Measurements from ENCODE around the gene TBC1D22A.

TBC1D22A gene

GRCh38 chr22:46878191-46878948 is 115.9 kb downstream of the TBC1D22A start:
- Histone ChIP-seq H3K27ac (ENCODE audit: insufficient read depth, low read length, poor library complexity, severe bottlenecking) (no peak overlapping the region), H3K36me3 (ENCODE audit: control insufficient read depth, insufficient read depth, low read length) (peaks cover 9% of the 10 kb centered on the region), H3K27me3 (replicated peaks; ENCODE audit: control insufficient read depth, insufficient read depth, low read length, poor library complexity, severe bottlenecking) (no peaks in the 10 kb centered on the region), H3K4me3 (ENCODE audit: insufficient read depth, low read depth, low read length, poor library complexity, severe bottlenecking) (no peak overlapping the region), H3K9me3 (ENCODE audit: control insufficient read depth, low read length) (no peaks in the 10 kb centered on the region), H3K4me1 (ENCODE audit: control insufficient read depth, insufficient read depth, low read length, poor library complexity, severe bottlenecking) (no peaks in the 10 kb centered on the region)
- DNase-seq = no peak

- no peak overlapping the region for H3K4me3 ChIP-seq (ENCODE audit: insufficient read depth, low read depth, low read length, poor library complexity, severe bottlenecking)
- H3K36me3 ChIP-seq (ENCODE audit: control insufficient read depth, insufficient read depth, low read length) = peaks cover 9% of the 10 kb centered on the region
- no peak overlapping the region for H3K27ac ChIP-seq (ENCODE audit: insufficient read depth, low read length, poor library complexity, severe bottlenecking)
- no peak for DNase-seq
- H3K9me3 ChIP-seq (ENCODE audit: control insufficient read depth, low read length) = no peaks in the 10 kb centered on the region
- no peaks in the 10 kb centered on the region for H3K27me3 ChIP-seq (replicated peaks; ENCODE audit: control insufficient read depth, insufficient read depth, low read length, poor library complexity, severe bottlenecking)
- no peaks in the 10 kb centered on the region for H3K4me1 ChIP-seq (ENCODE audit: control insufficient read depth, insufficient read depth, low read length, poor library complexity, severe bottlenecking)
Measured at GRCh38 chr22:46879083-46879482, 116.6 kb downstream of the TBC1D22A start.

DNA sequence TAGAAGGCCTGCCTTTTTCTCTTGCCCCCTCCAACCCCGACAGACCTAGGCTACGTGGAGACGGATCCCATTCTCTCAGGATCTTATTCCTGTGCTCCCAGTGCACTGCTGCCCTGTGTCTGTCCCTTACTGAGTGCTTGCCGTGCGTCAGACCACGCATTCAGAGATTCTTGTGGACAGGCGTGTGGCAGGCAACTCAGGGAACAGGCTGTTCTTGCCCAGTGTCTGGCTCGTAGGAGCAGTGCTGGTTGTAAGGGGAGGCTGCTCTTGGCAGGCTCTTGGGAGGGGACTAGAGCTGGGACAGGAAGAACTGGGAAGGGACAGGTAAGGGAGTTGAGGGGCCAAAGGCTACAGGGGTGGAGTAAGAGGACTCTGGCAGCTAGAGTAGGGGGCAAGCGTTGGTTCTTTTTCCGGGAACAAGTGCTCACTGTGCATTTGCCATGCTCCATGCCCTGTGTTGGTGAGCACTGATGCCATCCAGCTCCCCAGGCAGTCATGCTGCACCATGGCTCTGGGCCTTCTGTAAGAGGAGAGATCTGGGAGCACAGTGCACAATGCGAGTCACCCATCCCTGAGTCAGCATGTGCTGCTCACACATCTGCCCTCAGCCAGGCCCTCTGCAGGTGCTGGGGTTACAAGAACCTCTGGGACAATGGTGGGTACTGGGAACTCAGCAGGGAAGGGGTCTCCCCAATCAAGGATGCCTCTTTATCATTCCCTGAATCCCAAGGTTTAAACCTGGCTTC is 119.1 kb downstream of the TBC1D22A start:
- no peak overlapping the region for H3K27ac ChIP-seq (ENCODE audit: insufficient read depth, low read length, poor library complexity, severe bottlenecking)
- no peak for DNase-seq
- no peaks in the 10 kb centered on the region for H3K9me3 ChIP-seq (ENCODE audit: control insufficient read depth, low read length)
- no peaks in the 10 kb centered on the region for H3K4me1 ChIP-seq (ENCODE audit: control insufficient read depth, insufficient read depth, low read length, poor library complexity, severe bottlenecking)
- H3K36me3 ChIP-seq (ENCODE audit: control insufficient read depth, insufficient read depth, low read length) = peaks cover 12% of the 10 kb centered on the region
- H3K4me3 ChIP-seq (ENCODE audit: insufficient read depth, low read depth, low read length, poor library complexity, severe bottlenecking) = no peak overlapping the region
- no peaks in the 10 kb centered on the region for H3K27me3 ChIP-seq (replicated peaks; ENCODE audit: control insufficient read depth, insufficient read depth, low read length, poor library complexity, severe bottlenecking)

DNA sequence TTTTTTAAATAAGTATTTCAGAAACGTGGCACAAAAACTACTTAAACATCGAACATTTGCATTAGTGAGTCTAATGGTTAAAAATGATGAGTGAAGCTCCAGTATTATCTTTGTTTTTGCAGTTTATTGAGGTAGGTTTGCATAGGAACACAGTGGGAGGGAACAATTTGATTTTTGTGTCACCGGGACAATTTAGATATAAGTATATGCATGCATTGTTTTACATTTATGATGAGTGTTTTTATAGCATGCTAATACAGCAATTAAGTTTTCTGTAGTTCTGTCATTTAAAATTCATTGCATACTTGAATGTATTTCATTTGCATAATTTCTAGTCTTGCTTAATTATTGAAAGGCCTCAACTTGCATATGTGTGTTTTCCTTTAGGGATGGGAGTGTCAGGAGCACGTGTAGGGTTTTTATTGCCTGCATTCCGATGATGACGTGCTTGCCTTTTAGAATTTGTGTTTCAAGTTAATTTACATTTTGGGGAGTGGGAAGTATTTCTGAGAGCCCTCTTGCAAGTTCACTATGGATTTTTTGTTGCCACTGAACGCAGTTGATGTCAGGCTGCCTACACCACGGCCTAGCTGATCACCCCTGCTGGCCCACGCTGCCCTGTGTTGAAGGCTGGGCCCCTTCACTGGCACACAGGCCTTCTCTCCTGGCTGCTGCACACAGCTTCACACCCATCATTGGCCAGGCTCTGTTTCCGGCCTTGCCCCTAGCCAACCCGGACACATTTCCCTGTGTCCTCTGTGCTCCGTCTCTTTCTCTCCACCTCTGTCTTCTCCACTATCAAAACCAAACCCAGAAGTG is 120.9 kb downstream of the TBC1D22A start:
- Histone ChIP-seq H3K4me1 (ENCODE audit: control insufficient read depth, insufficient read depth, low read length, poor library complexity, severe bottlenecking) (no peaks in the 10 kb centered on the region), H3K9me3 (ENCODE audit: control insufficient read depth, low read length) (no peaks in the 10 kb centered on the region), H3K27ac (ENCODE audit: insufficient read depth, low read length, poor library complexity, severe bottlenecking) (no peak overlapping the region), H3K27me3 (replicated peaks; ENCODE audit: control insufficient read depth, insufficient read depth, low read length, poor library complexity, severe bottlenecking) (no peaks in the 10 kb centered on the region), H3K4me3 (ENCODE audit: insufficient read depth, low read depth, low read length, poor library complexity, severe bottlenecking) (no peak overlapping the region), H3K36me3 (ENCODE audit: control insufficient read depth, insufficient read depth, low read length) (peaks cover 12% of the 10 kb centered on the region)
- no peak for DNase-seq

DNA sequence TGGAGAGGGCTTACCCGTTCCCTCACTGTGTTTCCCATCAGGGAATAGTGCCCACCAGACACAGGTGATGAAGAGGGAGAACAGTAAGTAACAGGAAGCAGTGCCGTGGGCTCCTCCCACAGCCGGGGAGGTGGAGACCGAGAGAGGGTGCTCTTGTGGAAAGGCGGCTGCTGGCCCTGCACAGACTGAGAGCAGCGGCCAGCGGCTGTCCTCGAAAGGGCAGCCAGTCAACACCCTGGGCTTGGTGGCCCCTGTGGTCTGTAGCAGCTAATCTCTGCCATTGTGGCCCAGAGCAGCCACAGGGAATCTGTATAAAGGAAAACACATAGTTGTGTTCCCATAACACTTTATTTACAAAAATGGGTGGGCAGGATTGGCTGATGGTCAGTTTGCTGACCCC is 121.9 kb downstream of the TBC1D22A start:
- Histone ChIP-seq H3K4me1 (ENCODE audit: control insufficient read depth, insufficient read depth, low read length, poor library complexity, severe bottlenecking) (no peaks in the 10 kb centered on the region), H3K27me3 (replicated peaks; ENCODE audit: control insufficient read depth, insufficient read depth, low read length, poor library complexity, severe bottlenecking) (no peaks in the 10 kb centered on the region), H3K9me3 (ENCODE audit: control insufficient read depth, low read length) (no peaks in the 10 kb centered on the region), H3K36me3 (ENCODE audit: control insufficient read depth, insufficient read depth, low read length) (peaks cover 9% of the 10 kb centered on the region), H3K27ac (ENCODE audit: insufficient read depth, low read length, poor library complexity, severe bottlenecking) (no peak overlapping the region), H3K4me3 (ENCODE audit: insufficient read depth, low read depth, low read length, poor library complexity, severe bottlenecking) (no peak overlapping the region)
- no peak for DNase-seq

- Histone ChIP-seq H3K4me3 (ENCODE audit: insufficient read depth, low read depth, low read length, poor library complexity, severe bottlenecking) (no peak overlapping the region), H3K27ac (ENCODE audit: insufficient read depth, low read length, poor library complexity, severe bottlenecking) (no peak overlapping the region), H3K4me1 (ENCODE audit: control insufficient read depth, insufficient read depth, low read length, poor library complexity, severe bottlenecking) (no peaks in the 10 kb centered on the region), H3K36me3 (ENCODE audit: control insufficient read depth, insufficient read depth, low read length) (peaks cover 8% of the 10 kb centered on the region), H3K9me3 (ENCODE audit: control insufficient read depth, low read length) (no peaks in the 10 kb centered on the region), H3K27me3 (replicated peaks; ENCODE audit: control insufficient read depth, insufficient read depth, low read length, poor library complexity, severe bottlenecking) (no peaks in the 10 kb centered on the region)
- no peak for DNase-seq
Measured at GRCh38 chr22:46887978-46888377, 125.5 kb downstream of the TBC1D22A start.

- no peaks in the 10 kb centered on the region for H3K4me1 ChIP-seq (ENCODE audit: control insufficient read depth, insufficient read depth, low read length, poor library complexity, severe bottlenecking)
- peaks cover 16% of the 10 kb centered on the region for H3K36me3 ChIP-seq (ENCODE audit: control insufficient read depth, insufficient read depth, low read length)
- no peak overlapping the region for H3K27ac ChIP-seq (ENCODE audit: insufficient read depth, low read length, poor library complexity, severe bottlenecking)
- no peaks in the 10 kb centered on the region for H3K9me3 ChIP-seq (ENCODE audit: control insufficient read depth, low read length)
- no peaks in the 10 kb centered on the region for H3K27me3 ChIP-seq (replicated peaks; ENCODE audit: control insufficient read depth, insufficient read depth, low read length, poor library complexity, severe bottlenecking)
- H3K4me3 ChIP-seq (ENCODE audit: insufficient read depth, low read depth, low read length, poor library complexity, severe bottlenecking) = no peak overlapping the region
- DNase-seq = no peak
Measured at GRCh38 chr22:46890819-46891218, 128.4 kb downstream of the TBC1D22A start.

DNA sequence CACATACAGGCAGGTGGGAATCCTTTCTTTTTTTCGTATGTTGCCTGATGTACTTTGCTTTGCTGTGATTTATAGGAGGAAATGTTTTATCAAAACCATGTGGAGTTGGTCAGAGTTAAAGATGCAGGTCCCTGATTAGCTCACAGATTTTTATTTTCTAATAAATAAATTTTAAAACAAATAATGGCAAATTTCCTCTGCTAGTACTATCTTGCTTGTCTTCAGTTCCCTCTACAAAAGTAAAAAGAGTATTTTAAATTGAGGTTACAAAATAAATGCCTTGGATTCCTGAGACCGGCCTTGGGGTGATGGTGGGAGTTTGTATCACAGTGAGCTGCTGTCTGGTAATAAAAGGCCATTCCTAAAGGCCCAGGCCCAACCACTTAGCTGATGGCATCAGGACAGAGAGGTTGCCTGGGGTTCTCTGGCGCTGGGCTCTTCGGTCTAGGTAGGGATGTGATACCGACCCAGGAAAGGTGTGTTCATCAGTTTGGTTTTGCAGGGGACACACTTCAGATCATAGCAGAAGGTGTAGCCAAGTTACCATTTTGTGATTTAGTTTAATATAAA is 129.0 kb downstream of the TBC1D22A start:
- Histone ChIP-seq H3K9me3 (ENCODE audit: control insufficient read depth, low read length) (no peaks in the 10 kb centered on the region), H3K27me3 (replicated peaks; ENCODE audit: control insufficient read depth, insufficient read depth, low read length, poor library complexity, severe bottlenecking) (no peaks in the 10 kb centered on the region), H3K4me1 (ENCODE audit: control insufficient read depth, insufficient read depth, low read length, poor library complexity, severe bottlenecking) (no peaks in the 10 kb centered on the region), H3K36me3 (ENCODE audit: control insufficient read depth, insufficient read depth, low read length) (peaks cover 18% of the 10 kb centered on the region), H3K27ac (ENCODE audit: insufficient read depth, low read length, poor library complexity, severe bottlenecking) (no peak overlapping the region), H3K4me3 (ENCODE audit: insufficient read depth, low read depth, low read length, poor library complexity, severe bottlenecking) (no peak overlapping the region)
- no peak for DNase-seq

GRCh38 chr22:46892866-46893265 is 130.4 kb downstream of the TBC1D22A start:
- Histone ChIP-seq H3K4me3 (ENCODE audit: insufficient read depth, low read depth, low read length, poor library complexity, severe bottlenecking) (no peak overlapping the region), H3K27me3 (replicated peaks; ENCODE audit: control insufficient read depth, insufficient read depth, low read length, poor library complexity, severe bottlenecking) (no peaks in the 10 kb centered on the region), H3K4me1 (ENCODE audit: control insufficient read depth, insufficient read depth, low read length, poor library complexity, severe bottlenecking) (no peaks in the 10 kb centered on the region), H3K9me3 (ENCODE audit: control insufficient read depth, low read length) (no peaks in the 10 kb centered on the region), H3K36me3 (ENCODE audit: control insufficient read depth, insufficient read depth, low read length) (peaks cover 20% of the 10 kb centered on the region), H3K27ac (ENCODE audit: insufficient read depth, low read length, poor library complexity, severe bottlenecking) (no peak overlapping the region)
- DNase-seq = no peak

Measured in effector memory CD4-positive, alpha-beta T cell (primary cell).